LNCaP clone FGC (cell line): ENCODE measurements around the gene AGT.

ENCODE experiments used
- DNase-seq: peaks from one replicate; pipeline ENCODE4 v3.0.0-alpha.2; 2011; ENCODE audit warnings: low read depth
- H3K4me3 ChIP-seq: 2 replicates; pipeline ENCODE4 v1.5.1; 2011; ENCODE audit warnings: mild to moderate bottlenecking, low read depth, low read length, control low read depth
- CTCF ChIP-seq: IDR thresholded peaks from 2 replicates; pipeline ENCODE4 v1.5.1; 2012; ENCODE audit warnings: mild to moderate bottlenecking; ENCODE audit not compliant: control insufficient read depth, insufficient read depth; ENCODE audit errors: extremely low read depth

AGT gene

DNA sequence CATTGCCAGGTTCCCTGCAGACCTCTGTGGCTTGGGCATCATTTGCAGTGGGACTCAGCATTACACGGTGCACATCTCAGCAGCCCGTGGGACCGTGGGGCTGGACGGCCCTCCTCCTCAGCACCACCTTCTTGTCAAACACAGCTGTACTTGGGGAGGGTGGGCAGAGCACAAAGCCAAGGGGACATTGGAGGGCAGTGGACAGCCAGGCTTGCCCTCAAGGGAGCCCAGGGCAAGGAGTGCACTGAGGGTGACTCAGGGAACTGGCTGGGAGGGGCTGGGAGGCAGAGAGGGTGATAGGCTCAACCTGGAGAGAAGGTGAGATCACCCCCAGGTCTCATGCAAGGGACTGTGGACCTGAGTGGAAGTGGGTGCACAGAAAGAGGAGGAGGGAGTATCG lies 36.7 kb upstream of the AGT start:
- DNase-seq = no peak
- no peak for TF ChIP-seq CTCF
- H3K4me3 ChIP-seq = no peak overlapping the region

DNA sequence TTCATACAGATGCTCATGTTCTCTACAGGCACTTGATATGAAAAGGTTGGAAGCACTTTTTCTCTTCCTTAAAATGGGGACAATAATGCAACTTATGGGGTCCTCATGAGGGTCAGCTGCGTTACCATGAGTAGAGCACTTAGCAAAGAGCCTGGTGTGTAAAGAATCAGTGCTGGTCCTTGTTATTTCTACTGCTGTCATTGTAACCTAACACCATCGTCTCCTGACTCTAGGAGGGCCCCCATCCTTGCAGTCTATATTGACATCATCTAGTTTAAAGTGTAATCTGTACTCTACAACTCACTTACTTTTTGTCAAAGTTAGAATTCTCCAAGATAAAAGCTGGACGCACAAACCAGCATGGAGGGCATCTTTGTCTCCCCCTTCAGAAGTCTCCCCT lies 35.7 kb upstream of the AGT start:
- no peak overlapping the region for H3K4me3 ChIP-seq
- no peak for DNase-seq
- no peak for TF ChIP-seq CTCF

GRCh38 chr1:230749150-230749549 lies 35.2 kb upstream of the AGT start:
- no peak for DNase-seq
- TF ChIP-seq CTCF = no peak
- no peak overlapping the region for H3K4me3 ChIP-seq

GRCh38 chr1:230747890-230748800 lies 34.2 kb upstream of the AGT start:
- DNase-seq = no peak
- TF ChIP-seq CTCF = no peak

DNA sequence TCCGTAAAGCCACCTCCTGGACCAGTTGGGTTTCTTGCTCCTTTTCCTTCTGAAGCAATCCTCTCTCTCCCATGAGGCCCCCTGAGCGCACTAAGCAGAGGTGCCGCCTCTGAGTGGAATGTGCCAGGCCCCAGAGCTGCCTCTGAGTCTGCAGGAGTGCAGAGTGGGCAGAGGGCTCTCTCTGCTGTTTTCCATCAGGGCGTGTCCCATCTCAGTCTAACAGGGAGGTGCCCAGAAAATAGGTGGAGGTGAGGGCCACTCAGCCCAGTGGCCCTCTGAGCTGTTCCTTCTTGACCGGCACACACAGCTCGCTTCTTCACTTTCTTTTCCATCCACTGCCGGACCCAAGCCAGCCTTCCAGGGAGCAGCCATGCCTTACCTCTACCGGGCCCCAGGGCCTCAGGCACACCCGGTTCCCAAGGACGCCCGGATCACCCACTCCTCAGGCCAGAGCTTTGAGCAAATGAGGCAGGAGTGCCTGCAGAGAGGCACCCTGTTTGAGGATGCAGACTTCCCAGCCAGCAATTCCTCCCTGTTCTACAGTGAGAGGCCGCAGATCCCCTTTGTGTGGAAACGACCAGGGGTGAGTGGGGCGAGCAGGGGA lies 33.3 kb upstream of the AGT start, which contains the start of gene CAPN9:
Gene CAPN9 (plus strand): TSS at position 262 of the 604 bp plus-strand sequence. CDS start 109 bp downstream, at position 371.
- no peak for TF ChIP-seq CTCF
- H3K4me3 ChIP-seq = no peak within 1 kb of the TSS
- no peak for DNase-seq

More at GRCh38 chr1:230747890-230748800, 34.2 kb upstream of the AGT start:
- no peak overlapping the region for H3K4me3 ChIP-seq

DNA sequence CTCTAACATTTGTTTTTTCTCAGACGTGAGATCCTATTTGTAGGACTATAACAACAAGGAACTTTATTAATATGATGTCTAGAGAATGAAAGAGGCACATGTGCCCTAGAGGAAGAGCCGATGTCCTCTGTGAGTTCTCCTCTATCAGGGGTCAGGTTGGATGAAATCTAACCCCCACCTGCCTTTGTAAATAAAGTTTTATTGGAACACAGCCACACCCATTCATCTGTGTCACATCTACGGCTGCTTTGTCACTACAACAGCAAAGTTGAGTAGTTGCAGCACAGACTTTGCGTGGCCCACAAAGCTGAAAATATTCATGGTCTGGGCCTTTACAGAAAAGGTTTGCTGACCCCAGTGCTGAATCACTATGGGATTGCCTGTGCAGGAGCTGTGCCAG lies 32.7 kb upstream of the AGT start:
- no peak overlapping the region for H3K4me3 ChIP-seq
- no peak for DNase-seq
- no peak for TF ChIP-seq CTCF
